Measurements from ENCODE around the gene PTPN9.
"Not testable (repeated sequence)": the region's sequence is repeated elsewhere in the genome, so short reads cannot be mapped to it uniquely, and the experiment has no call there.

Gene PTPN9

DNA sequence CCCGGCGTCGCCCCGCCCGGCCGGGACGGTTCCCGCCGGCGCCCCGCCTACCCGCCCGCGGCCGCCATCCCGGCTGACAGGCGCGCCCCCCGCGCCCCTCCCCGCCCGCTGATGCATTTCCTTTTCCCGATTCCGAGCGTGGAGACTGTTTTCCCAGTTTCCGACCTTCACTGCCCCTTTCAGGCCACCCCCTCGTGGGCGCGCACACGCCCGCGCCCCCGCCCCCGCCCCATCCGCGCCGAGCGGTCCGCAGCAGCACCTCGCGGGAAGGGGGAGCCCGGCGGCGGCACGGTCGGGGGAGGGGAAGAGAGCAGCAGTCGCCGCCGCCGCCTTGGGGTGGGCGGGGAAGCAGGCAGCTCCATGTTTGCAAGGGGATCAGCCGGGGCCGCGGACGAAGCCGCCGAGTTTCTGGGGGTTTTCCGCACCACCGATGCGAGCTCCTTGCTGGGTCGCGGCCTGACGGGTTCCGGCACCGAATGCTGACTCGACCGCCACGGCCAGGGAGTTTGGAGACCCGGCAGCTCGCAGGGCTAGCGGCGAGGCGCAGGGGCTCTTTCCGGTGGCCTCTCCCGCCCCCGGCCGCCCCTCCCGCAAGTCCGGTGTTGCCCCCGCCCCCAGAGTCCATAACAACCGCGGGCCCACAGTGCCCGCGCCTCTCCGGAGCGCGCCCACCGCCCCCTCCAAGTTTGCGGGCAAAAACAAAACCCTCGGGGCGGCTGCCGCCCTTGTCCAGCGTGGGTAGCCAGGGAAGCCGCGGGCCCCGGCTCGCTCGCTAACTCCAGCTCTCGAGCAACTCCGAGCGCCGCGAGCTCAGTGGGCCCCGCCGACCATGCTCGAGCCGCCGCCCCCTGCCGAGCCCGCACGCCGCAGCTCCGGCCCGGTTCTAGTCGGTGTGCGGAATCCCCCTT is 124.4 kb downstream of the PTPN9 start:
- H3K4me3 ChIP-seq (ENCODE audit: low read depth, low read length) = peak overlapping the region; percentile 90

DNA sequence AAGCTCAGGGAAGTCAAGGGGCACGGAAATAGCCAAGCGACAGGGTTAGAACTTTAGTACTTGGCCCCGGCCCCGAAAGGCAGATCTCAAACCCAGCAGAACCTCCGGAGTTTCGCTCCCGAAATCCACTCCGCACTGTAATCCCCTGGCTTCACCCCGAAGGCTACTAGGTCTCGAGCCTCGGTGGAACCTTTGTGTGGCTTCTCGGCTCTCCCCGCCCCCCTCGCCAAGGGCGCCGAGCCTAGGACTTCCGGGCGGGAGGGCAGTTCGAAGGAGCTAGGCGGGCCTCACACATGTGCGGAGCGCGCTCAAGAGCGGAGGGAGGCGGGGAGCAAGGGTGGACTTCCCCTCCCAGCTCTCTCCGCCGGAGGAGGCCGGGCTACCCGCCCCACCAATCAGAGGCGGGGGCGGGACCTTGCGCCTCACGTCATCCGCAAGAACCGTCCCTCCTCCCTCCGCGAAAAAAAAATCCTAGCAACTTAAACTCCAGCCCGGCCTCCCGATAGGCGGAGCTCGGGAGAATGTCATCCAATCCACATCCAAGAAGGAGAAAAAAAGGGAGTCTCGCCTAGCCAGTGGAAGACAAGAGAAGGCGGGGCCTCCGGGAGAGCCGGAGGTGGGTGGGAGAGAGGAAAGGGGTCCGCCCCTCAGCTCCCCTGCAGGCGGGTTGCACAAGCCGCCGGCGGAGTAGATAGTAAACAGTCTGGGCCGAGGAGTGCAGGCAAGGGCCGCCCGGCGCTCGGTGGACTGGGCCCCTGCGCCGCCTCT is 125.2 kb downstream of the PTPN9 start:
- peak overlapping the region; percentile 90 for H3K4me3 ChIP-seq (ENCODE audit: low read depth, low read length)

DNA sequence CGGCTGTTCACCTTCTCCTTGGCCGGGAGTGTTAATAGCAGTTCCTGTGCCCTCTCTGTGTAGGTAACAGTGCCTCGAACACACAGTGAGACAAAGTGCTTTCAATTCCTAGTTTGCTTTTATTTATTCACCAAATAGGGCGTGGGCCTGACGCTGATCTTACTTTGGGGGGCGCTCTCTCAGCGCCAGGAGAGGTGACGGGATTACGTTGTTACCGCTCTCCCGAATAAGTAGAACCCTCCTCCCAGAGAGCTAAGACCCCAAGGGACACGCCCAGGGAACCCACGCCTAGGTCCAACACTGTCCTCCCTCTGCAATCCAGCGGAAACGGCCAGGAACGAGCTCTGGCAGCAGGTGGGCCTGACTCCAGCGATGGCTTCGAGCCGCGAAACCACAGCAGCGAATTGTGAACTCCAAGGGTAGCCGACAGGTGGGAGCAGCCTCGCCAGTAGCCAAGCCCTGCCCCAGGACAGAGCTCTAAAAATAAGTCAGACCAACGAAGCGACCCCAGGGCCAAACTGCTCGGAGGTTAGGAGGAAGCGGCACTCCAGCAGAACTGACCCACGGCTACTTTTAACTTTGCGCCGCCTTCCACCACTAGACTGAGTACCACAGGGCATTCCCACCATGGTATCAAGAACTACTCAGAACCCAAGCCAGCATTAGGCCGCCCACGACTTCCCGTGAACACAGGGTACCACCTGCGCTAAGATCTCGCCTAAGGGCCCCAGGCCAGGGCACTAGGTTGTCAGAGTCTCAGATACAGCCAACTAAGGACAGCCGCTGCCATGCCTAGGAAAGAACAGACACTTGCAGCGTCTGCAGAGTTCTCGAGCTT is 126.0 kb downstream of the PTPN9 start:
- peak overlapping the region; percentile 82 for H3K4me3 ChIP-seq (ENCODE audit: low read depth, low read length)

DNA sequence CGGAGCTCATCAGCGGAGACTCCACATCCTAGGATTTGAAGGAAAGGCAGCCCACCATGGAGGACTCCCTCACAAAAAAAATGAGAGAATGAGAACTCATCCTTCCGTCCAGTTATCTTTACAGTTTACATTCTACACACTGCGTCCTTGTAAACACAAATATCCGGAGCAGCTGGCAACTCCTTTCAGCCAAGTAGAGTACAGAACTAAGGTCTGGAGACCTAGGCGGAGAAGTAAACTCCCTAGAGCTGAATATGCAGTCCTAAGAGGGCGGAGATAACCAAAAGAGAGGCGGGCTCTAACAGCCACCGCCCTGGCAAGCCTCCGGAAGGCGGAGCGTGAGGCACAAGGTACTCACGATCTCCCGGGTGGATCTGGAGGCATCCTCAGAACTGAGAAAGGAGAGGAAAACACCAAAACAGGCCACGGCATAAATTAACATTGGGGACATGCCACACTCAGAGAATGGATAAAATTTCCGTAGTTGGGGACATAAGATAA is 126.7 kb downstream of the PTPN9 start:
- H3K4me3 ChIP-seq (ENCODE audit: low read depth, low read length) = peak overlapping the region; percentile 82

DNA sequence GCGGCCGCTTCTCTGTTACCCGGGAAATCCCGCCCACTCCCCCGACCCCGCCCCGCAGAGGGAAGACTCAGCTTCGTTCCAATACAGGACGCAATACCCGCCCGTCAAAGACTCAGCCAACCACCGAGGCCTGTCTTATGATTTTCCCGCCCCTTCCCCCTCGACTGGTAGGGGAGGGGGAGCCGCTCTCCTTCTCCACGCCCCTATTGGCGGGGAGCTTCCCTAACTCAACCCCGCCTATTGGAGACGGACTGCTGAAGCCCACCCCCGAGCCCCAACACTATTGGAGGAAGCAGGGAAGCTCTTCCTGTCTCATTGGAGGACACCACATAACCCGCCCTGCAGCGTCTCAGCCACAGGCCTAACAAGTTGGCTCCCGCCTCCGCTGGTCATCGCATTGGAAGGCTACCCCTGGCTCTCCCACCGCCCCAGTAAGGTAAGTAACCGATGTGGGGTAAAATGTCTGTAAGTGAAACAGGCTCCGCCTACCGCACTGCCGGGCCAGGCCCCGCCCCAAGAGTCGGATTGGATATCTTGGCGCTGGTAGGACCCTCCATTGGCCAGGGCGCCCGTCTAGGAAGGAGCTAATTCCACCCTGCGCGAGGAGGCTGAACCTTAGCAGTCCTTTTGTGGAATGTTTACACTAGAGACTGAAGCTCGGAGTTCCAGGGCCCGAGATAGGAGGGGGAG is 127.3 kb downstream of the PTPN9 start, which contains the start of gene SIN3A:
Gene SIN3A (minus strand): TSS at position 17 of the 690 bp plus-strand sequence. CDS start 21,315 bp downstream, outside the sequence.
- H3K4me3 ChIP-seq (ENCODE audit: low read depth, low read length) = peak within 1 kb of the TSS; percentile 89

DNA sequence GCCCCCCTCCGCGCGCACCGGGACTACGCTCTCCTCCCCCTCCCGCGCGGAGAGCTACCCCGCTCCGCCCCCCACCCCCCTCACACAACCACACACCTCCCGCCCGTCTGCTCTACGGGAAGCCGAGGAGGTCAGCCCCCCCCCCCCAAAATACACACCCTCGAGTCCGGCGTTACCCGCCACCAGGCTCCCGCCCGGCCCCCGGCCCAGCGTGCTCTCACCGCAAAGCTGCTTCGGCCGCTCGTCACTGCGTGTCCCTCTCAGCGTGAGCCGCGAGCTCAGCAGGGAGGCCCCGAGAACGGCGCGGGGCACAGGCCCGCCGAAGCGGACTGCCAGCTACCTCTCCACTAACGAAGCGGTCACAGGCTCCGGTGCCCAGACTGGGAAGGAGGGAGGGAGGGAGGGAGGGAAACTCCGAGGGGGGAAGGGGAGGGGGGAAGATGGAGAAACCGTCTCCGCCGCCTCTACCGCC is 127.9 kb downstream of the PTPN9 start:
- H3K4me3 ChIP-seq (ENCODE audit: low read depth, low read length) = peak overlapping the region; percentile 57

DNA sequence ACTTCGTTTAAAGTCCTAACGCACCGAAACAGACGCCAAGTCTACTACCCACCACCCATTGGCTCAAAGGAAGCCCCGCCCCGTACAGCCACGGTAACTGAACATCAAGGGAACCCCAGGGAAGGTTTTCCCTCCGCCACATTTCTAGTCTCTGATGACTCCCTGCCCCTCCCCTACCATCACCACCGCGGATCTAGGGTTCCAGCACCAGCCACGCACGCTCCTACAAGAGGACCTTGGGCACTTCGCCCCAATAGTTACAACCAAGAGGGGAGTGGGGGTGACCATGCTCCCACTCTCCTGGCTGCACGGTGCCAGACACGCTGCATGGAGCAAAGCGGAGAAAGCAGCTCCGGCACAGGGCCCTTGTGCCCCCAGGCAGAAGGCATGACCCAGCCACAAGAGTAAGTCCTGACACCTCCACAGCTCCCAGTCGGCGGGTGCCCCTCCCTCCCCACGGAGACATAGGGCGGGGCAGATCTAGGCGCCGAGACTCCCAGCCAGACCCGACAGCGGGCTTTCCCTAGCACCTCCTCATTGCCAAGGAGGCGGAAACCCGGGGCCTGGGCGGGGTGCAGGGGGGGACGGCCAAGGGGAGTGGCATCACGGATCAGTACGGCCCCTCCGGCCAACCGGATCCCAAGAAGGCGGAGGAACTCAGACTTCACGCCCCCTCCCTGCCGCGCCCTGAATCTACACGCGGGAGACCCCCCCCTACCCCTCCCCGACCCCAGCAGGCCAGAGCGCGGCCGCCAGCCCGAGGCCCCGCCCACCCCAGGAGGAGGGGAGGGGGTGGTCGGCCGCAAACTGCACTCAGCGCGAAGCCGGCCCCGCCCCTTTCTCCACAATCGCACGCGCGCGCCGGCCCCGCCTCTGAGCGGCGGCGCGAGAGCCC is 128.6 kb downstream of the PTPN9 start:
- H3K4me3 ChIP-seq (ENCODE audit: low read depth, low read length) = peak overlapping the region; percentile 89

DNA sequence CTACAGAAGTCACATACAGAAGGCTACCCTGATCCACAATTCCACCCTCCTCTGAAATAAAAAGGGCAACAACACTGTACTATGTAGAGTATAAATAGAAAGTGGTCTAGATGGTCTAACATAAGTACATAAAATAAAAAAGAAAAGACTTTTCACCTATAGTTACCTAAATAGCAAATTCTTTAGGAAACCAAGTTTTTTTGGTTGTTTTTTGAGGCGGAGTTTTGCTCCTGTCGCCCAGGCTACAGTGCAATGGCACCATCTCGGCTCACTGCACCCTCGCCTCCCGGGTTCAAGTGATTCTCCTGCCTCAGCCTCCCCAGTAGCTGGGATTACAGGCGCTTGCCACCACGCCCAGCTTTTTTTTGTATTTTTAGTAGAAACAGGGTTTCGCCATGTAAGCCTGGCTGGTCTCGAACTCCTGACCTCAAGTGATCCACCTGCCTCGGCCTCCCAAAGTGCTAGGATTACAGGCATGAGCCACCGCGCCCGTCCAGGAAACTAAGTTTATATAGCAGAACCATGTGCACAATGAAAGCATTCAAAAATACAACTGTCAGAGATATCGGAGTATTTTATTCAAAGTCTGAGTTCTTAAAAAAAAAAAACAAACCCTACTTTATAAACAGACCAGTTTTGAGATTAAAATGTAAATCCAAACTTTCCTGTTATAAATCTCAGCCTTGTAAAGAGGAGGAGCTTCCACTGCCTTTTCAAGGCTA is 129.4 kb downstream of the PTPN9 start:
- peak overlapping the region; percentile 89 for H3K4me3 ChIP-seq (ENCODE audit: low read depth, low read length)

DNA sequence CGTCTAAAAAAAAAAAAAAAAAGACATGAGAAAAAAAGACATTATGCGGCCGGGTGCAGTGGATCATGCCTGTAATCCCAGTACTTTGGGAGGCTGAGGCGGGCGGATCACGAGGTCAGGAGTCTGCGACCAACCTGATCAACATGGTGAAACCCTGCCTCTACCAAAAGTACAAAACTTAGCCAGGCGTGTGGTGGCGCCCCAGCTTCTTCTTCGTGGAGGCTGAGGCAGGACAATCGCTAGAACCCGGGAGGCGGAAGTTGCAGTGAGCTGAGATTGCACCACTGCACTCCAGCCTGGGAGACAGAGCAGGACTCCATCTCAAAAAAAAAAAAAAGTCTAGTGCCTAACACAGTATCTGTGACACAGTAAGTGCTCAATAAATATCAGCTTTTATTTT is 130.9 kb downstream of the PTPN9 start:
- H3K4me3 ChIP-seq (ENCODE audit: low read depth, low read length) = not testable (repeated sequence)

DNA sequence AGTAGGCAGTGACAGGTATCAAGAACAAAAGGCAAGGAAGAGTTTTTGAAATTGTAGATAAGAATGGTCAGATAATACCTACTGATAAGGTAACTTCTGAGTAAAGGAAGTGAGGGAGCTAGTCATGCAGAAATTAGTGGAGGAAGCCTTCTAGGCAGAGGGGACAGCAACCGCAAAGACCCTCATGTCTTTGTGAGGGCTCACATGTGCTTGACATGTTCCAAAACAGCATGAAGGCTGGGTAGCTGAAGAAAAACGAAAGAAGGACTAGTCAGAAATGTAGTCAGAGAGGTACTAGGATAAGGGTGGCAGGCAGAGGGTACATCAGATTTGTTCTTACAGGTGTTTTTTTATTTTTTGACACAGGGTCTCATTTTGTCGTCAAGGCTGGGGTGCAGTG is 133.0 kb downstream of the PTPN9 start:
- H3K4me3 ChIP-seq (ENCODE audit: low read depth, low read length) = no peak overlapping the region

DNA sequence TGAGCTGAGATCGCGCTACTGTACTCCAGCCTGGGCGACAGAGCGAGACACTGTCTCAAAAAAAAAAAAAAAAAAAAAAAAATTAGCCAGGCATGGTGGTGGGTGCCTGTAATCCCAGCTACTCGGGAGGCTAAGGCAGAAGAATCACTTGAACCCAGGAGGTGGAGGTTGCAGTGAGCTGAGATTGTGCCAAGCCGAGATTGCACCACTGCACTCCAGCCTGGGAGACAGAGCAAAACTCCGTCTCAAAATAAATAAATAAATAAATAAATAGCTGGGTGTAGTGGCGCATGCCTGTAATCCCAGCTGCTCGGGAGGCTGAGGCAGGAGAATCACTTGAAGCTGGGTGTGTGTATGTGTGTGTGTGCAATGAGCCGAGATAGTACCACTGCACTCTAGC is 133.8 kb downstream of the PTPN9 start:
- not testable (repeated sequence) for H3K4me3 ChIP-seq (ENCODE audit: low read depth, low read length)

DNA sequence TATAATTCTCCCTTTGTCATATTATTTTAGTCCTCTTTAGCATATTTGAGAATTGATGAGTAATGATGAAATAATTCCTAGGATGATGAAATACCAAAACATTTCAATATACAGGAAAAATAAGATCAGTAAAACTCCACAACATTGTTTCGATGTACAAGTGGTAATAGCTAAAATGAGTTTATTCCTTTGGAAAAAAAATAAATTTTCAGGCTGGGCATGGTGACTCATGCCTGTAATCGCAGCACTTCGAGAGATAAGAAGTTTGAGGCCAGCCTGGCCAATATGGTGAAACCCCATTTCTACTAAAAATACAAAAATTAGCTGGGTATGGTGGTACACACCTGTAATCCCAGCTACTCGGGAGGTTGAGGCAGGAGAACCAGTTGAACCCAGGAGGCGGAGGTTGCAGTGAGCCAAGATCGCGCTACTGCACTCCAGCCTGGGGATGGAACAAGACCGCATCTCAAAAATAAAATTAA is 135.1 kb downstream of the PTPN9 start:
- H3K4me3 ChIP-seq (ENCODE audit: low read depth, low read length) = not testable (repeated sequence)

DNA sequence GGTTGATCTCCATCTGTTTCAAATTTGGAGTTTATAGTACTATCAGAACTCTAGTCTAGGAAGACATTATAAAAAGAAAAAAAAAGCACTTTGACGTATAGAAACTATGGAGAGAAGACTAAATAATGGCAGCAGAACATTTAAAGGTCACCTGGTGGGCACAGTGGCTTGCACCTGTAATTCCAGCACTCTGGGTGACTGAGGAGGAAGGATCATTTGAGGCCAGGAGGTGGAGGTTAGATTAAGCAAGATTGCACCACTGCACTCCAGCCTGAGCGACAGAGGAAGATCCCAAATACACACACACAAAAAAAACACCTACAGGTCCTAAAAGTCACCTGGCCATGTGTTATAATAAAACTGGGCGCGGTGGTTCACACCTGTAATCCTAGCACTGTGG is 141.4 kb downstream of the PTPN9 start:
- no peak overlapping the region for H3K4me3 ChIP-seq (ENCODE audit: low read depth, low read length)

DNA sequence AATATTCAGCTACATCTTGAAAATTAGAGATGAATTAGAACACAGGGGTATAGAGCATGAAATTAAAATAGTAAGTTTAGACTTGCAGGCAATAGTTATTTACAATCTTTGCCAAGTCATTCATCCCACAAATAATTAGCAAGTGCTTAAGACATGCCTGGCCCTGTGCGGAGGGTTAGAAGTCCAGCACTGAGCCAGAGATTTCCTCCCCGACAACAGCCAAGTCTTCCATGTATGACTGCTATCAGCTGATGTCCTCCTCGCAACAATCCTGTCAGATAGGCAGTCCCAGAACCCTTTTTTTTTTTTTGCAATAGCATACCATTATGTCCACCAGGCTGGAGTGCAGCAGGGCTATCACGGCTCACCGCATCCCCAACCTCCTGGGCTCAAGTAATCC is 142.2 kb downstream of the PTPN9 start:
- H3K4me3 ChIP-seq (ENCODE audit: low read depth, low read length) = no peak overlapping the region

DNA sequence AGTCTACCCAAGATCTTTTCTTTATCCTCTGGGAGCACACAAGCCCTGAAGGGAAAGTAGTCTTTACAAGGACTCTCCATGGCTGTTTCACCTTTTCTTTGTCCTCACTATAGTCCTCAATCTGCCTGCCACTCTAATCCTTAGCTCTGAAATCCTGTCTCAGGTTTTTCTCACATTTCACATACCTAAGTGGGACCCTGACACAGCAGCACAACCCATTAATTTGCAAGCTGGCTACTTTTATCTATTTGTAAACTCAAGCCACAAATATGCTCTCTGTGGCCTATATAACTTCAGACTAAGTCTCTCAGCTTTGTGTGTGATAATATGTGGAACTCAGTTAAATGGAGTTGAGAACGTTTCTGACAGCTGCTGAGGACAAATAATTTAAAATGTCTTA is 147.4 kb downstream of the PTPN9 start:
- H3K4me3 ChIP-seq (ENCODE audit: low read depth, low read length) = no peak overlapping the region

DNA sequence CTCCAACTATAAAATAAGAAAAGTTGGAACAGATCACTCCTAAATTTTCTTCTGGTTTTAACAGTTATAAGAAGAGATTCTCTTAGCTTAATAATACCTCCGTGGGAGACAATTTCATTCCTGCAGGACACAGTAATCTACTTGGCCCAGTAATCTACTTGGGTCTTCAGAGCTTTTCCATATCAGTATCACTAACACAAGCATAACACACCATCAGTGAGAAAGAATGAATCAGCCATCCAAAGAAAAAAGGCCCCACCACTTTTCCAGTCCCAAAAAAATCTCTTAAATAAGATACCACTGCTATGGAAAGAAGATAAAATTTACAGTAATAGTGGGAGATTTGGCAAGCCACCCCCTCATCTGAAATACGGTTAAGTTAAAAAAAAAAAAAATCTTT is 147.8 kb downstream of the PTPN9 start:
- no peak overlapping the region for H3K4me3 ChIP-seq (ENCODE audit: low read depth, low read length)

DNA sequence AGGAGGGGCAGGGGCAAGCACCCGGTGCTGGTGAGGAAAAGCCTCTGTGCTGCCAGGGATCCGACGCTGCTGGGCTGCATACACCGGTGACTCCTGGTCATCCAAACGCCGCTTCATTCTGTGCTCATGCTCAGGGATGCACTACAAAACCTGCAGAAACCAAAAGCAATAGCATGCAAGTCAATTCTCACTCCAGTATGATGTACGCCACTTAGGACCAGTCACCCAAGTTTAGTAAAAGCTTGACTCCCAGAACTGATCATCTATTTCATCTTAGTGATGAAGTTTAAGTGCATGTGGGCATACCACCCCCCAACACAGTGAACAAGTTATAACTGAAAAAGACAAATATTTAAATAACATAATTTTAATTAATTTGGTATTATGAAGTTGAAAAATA is 148.9 kb downstream of the PTPN9 start:
- no peak overlapping the region for H3K4me3 ChIP-seq (ENCODE audit: low read depth, low read length)

DNA sequence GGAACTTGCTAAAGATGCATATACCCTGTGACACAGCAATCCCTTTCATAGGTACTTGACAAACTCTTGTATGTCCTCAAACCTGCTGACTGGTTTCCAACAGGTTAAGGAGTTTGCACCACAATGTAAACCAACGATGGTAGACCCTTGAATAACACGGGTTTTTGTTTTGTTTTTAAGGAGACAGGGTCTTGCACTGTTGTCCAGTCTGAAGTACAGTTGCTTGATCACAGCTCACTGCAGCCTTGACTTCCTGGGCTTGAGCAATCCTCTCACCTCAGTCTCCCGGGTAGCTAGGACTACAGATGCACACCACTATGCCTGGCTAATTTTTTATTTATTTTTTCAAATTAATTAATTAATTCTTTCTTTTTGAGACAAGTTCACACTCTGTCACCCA is 151.0 kb downstream of the PTPN9 start:
- no peak overlapping the region for H3K4me3 ChIP-seq (ENCODE audit: low read depth, low read length)
